Right lobe of liver (tissue), 4 donors: ENCODE data around the gene TSC1.

Source experiments
- CTCF ChIP-seq, 4 donors: fragments of 200-600 bp in 3 of 4; fragments of 450-650 bp in 1 of 4; IDR thresholded peaks; one replicate each; pipeline versions ENCODE4 v1.5.1 to v1.8.0; 2016 to 2022; ENCODE audit warnings: antibody characterized with exemption in 4 of 4, mild to moderate bottlenecking in 2 of 4
- POLR2A ChIP-seq: fragments of 450-650 bp; IDR thresholded peaks from one replicate; pipeline ENCODE4 v1.6.1; 2017; ENCODE audit warnings: antibody characterized with exemption, mild to moderate bottlenecking
- donor health status: DM: no; HTN: no; CAD: no.
- donor health status: DM: no; HTN: no; CAD: no.
- donor health status: DM: no; HTN: yes; CAD: no.

- TF ChIP-seq CTCF (IDR thresholded peaks at IDR 0.05) (no peak), POLR2A (no peak)
Measured at GRCh38 chr9:132946211-132946610, 1.8 kb upstream of the TSC1 start.
